Measurements from ENCODE around the gene TMEM156.

TMEM156 gene

DNA sequence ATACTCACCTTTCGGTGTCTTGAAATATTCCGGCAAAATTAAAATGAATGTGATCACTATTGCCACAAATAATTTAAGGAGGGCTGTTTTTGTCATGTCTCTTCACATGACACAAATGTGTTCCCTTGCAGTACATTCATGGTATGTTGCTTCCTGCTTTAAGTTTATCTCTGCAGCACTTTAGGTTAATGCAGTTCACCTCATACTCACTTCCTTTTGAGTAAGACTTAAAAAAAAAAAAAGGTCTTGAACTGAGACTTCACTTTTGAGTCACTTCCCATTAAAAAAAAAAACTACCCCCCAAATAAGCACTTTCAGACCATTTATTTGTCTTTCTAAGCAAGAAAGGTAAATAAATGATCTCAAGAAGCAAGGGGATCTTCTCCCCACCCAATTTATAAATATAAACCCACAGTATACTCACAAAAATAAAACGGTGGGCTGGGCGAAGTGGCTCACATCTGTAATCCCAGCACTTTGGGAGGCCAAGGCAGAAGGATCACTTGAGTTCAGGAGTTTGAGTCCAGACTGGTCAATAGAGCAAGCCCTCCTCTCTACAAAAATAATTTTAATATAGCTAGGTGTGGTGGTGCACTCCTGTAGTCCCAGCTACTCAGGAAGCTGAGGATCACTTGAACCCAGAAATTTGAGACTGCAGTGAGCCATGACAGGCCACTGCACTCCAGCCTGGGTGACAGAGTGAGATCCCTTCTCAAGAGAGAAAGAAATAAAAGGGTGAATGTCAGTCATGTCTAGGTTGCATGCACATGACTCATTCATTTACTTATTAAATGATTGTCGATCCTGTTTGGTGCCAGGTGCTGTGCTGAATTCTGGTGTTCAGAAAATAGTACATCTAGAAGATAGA, at the start of gene TMEM156:
TMEM156 (minus strand) TSS at position 192 of the 868 bp plus-strand sequence; CDS start at position 96, 96 bp downstream.
- H3K36me3 Mint-ChIP-seq (ENCODE audit: low read depth), result peaks cover 14% of the 10 kb centered on the region
- H3K27ac Mint-ChIP-seq, result peak within 1 kb of the TSS; percentile 85
- no peaks in the 10 kb centered on the region for H3K27me3 Mint-ChIP-seq (ENCODE audit: low read depth)
- peak within 1 kb of the TSS; percentile 82 for H3K4me3 Mint-ChIP-seq
- H3K4me1 Mint-ChIP-seq (ENCODE audit: low read depth), result peaks cover 32% of the 10 kb centered on the region
- H3K9me3 Mint-ChIP-seq, result no peaks in the 10 kb centered on the region

GRCh38 chr4:39078829-39079228, 46.6 kb upstream of the TMEM156 start:
- Mint-ChIP-seq H3K4me1 (ENCODE audit: low read depth) (peaks cover 11% of the 10 kb centered on the region), H3K27ac (no peak overlapping the region), H3K9me3 (no peaks in the 10 kb centered on the region), H3K4me3 (no peak overlapping the region), H3K27me3 (ENCODE audit: low read depth) (no peaks in the 10 kb centered on the region), H3K36me3 (ENCODE audit: low read depth) (peaks cover 55% of the 10 kb centered on the region)

GRCh38 chr4:39068907-39069306, 36.7 kb upstream of the TMEM156 start:
- Mint-ChIP-seq H3K4me1 (ENCODE audit: low read depth) (peaks cover 9% of the 10 kb centered on the region), H3K36me3 (ENCODE audit: low read depth) (peaks cover 10% of the 10 kb centered on the region), H3K4me3 (no peak overlapping the region), H3K27me3 (ENCODE audit: low read depth) (no peaks in the 10 kb centered on the region), H3K9me3 (no peaks in the 10 kb centered on the region), H3K27ac (no peak overlapping the region)

DNA sequence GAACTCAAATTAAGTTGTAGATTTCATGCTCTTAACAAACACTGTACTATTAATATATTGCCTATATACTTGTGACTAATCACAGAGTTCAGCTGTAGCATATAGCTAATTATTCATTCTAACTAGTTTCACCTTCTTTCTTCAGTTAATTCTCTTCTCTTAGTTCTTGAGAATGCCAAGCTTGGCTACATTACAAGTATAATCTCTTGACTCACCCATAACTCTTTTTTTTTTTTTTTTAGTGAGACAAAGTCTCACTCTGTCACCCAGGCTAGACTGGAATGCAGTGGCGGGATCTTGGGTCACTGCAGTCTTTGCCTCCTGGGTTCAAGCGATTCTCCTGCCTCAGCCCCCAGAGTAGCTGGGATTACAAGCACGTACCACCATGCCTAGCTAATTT, 35.2 kb upstream of the TMEM156 start:
- peaks cover 12% of the 10 kb centered on the region for H3K36me3 Mint-ChIP-seq (ENCODE audit: low read depth)
- H3K27ac Mint-ChIP-seq, result no peak overlapping the region
- no peaks in the 10 kb centered on the region for H3K27me3 Mint-ChIP-seq (ENCODE audit: low read depth)
- no peak overlapping the region for H3K4me3 Mint-ChIP-seq
- H3K4me1 Mint-ChIP-seq (ENCODE audit: low read depth), result peaks cover 13% of the 10 kb centered on the region
- no peaks in the 10 kb centered on the region for H3K9me3 Mint-ChIP-seq

- Mint-ChIP-seq H3K27me3 (ENCODE audit: low read depth) (no peaks in the 10 kb centered on the region), H3K9me3 (no peaks in the 10 kb centered on the region), H3K36me3 (ENCODE audit: low read depth) (peaks cover 15% of the 10 kb centered on the region), H3K4me1 (ENCODE audit: low read depth) (peaks cover 17% of the 10 kb centered on the region), H3K4me3 (no peak overlapping the region), H3K27ac (no peak overlapping the region)
Measured at GRCh38 chr4:39067031-39067430, 34.8 kb upstream of the TMEM156 start.

DNA sequence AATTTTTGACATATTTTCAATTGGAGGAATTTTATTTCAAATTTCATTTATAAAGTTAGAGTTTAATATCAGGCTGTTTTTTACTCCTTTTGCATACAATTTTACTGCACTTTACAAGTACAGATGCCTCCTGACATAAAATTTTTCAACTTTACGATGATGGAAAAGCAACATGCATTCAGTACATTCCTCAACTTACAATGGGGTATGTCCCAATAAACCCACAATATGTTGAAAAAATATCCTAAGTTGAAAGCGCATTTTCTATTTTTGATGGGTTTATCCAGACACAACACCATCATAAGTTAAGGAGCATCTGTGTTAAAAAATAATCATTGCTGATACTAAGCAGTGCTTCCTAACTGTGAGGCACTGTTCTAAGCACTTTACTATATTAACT, 34.2 kb upstream of the TMEM156 start:
- no peaks in the 10 kb centered on the region for H3K9me3 Mint-ChIP-seq
- peaks cover 18% of the 10 kb centered on the region for H3K4me1 Mint-ChIP-seq (ENCODE audit: low read depth)
- H3K27me3 Mint-ChIP-seq (ENCODE audit: low read depth), result no peaks in the 10 kb centered on the region
- H3K27ac Mint-ChIP-seq, result no peak overlapping the region
- peaks cover 15% of the 10 kb centered on the region for H3K36me3 Mint-ChIP-seq (ENCODE audit: low read depth)
- no peak overlapping the region for H3K4me3 Mint-ChIP-seq

- Mint-ChIP-seq H3K9me3 (no peaks in the 10 kb centered on the region), H3K27ac (no peak overlapping the region), H3K4me1 (ENCODE audit: low read depth) (peaks cover 19% of the 10 kb centered on the region), H3K4me3 (no peak overlapping the region), H3K27me3 (ENCODE audit: low read depth) (no peaks in the 10 kb centered on the region), H3K36me3 (ENCODE audit: low read depth) (peaks cover 10% of the 10 kb centered on the region)
Measured at GRCh38 chr4:39063430-39063829, 31.2 kb upstream of the TMEM156 start.

DNA sequence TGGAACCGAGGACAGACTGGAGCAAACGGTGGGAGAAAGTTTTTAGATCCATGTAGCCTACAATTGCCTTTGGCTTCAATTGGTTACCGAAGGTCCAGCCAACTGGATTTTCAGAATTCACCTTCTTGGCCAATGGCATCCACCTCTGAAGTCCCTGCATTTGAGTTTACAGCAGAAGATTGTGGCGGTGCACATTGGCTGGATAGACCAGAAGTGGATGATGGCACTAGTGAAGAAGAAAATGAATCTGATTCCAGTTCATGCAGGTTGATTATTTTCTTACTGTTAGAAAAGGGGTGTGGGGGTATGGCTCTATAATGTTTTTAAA, 30.5 kb upstream of the TMEM156 start:
- H3K27me3 Mint-ChIP-seq (ENCODE audit: low read depth), result no peaks in the 10 kb centered on the region
- no peak overlapping the region for H3K4me3 Mint-ChIP-seq

GRCh38 chr4:39062094-39062769, 30.0 kb upstream of the TMEM156 start, which contains the start of gene KLHL5:
KLHL5 (plus strand) TSS chr4:39062232; CDS start chr4:39062653, 421 bp downstream.
- H3K4me3 Mint-ChIP-seq, result no peak within 1 kb of the TSS

More for the DNA sequence above, 30.5 kb upstream of the TMEM156 start:
- peaks cover 16% of the 10 kb centered on the region for H3K4me1 Mint-ChIP-seq (ENCODE audit: low read depth)
- H3K27ac Mint-ChIP-seq, result no peak overlapping the region
- no peaks in the 10 kb centered on the region for H3K9me3 Mint-ChIP-seq
- H3K36me3 Mint-ChIP-seq (ENCODE audit: low read depth), result peaks cover 10% of the 10 kb centered on the region

DNA sequence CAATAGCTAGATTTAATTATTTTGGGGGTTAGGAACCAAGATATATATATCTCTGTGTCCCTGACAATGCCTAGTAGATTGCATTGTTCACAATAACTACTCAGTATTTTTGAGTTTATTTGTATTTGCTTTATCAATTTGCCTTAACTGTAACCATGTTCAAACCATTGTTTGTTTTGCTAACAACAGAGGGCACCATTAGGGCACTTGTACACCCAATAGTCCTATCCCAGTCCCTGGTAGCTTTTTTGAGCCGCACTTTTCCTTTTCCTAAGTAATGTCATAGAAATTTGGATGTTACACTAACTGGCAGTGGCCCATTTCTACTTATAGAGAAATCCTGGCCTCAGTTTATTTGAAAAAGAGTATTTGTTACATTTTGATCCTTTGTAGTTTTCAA, 29.2 kb upstream of the TMEM156 start:
- no peak overlapping the region for H3K4me3 Mint-ChIP-seq
- H3K9me3 Mint-ChIP-seq, result no peaks in the 10 kb centered on the region
- no peak overlapping the region for H3K27ac Mint-ChIP-seq
- H3K27me3 Mint-ChIP-seq (ENCODE audit: low read depth), result no peaks in the 10 kb centered on the region
- peaks cover 17% of the 10 kb centered on the region for H3K4me1 Mint-ChIP-seq (ENCODE audit: low read depth)
- H3K36me3 Mint-ChIP-seq (ENCODE audit: low read depth), result peaks cover 8% of the 10 kb centered on the region

More at GRCh38 chr4:39062094-39062769, 30.0 kb upstream of the TMEM156 start, which contains the start of gene KLHL5:
- no peaks in the 10 kb centered on the region for H3K9me3 Mint-ChIP-seq
- H3K27ac Mint-ChIP-seq, result no peak within 1 kb of the TSS
- H3K36me3 Mint-ChIP-seq (ENCODE audit: low read depth), result peaks cover 9% of the 10 kb centered on the region
- H3K4me1 Mint-ChIP-seq (ENCODE audit: low read depth), result peaks cover 15% of the 10 kb centered on the region
- no peaks in the 10 kb centered on the region for H3K27me3 Mint-ChIP-seq (ENCODE audit: low read depth)

DNA sequence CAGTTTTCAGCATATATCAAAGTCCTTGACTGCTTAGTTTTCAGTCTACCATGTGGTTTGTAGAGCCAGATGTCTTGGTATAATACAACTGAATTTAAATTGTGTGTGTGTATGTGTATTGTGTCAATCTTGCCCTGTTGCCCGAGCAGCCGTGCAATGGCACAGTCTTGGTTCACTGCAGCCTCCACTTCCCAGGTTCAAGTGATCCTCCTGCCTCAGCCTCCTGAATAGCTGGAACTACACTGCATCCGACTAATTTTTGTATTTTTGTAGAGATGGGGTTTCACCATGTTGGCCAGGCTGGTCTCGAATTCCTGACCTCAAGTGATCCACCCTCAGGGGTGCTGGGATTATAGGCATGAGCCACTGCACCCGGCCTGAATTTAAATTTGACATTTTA, 23.8 kb upstream of the TMEM156 start:
- no peaks in the 10 kb centered on the region for H3K27me3 Mint-ChIP-seq (ENCODE audit: low read depth)
- H3K9me3 Mint-ChIP-seq, result no peaks in the 10 kb centered on the region
- H3K36me3 Mint-ChIP-seq (ENCODE audit: low read depth), result peaks cover 11% of the 10 kb centered on the region
- H3K27ac Mint-ChIP-seq, result no peak overlapping the region
- H3K4me3 Mint-ChIP-seq, result no peak overlapping the region
- H3K4me1 Mint-ChIP-seq (ENCODE audit: low read depth), result peaks cover 23% of the 10 kb centered on the region

GRCh38 chr4:39054497-39054896, 22.3 kb upstream of the TMEM156 start:
- no peaks in the 10 kb centered on the region for H3K9me3 Mint-ChIP-seq
- H3K4me3 Mint-ChIP-seq, result no peak overlapping the region
- H3K4me1 Mint-ChIP-seq (ENCODE audit: low read depth), result peaks cover 22% of the 10 kb centered on the region
- H3K27ac Mint-ChIP-seq, result no peak overlapping the region
- H3K36me3 Mint-ChIP-seq (ENCODE audit: low read depth), result peaks cover 15% of the 10 kb centered on the region
- H3K27me3 Mint-ChIP-seq (ENCODE audit: low read depth), result no peaks in the 10 kb centered on the region

DNA sequence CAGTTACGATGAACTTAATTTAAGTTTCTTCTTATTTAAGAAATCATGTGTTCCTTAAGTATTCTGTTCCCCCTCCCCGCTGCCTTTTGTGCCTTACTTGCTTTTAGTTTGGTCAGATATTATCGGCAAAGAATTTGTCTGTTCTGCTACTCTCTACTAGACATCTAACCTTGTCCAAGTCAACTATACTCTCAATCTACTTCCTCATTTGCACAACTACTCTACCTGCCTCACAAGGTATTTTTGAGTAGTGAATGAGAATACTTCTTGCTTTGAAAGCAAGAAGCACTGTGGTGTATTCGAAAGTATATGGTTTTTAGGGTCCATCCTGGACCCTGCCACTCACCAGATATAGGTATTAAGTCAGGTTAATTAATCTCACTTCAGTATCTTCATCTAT, 21.8 kb upstream of the TMEM156 start:
- Mint-ChIP-seq H3K36me3 (ENCODE audit: low read depth) (peaks cover 15% of the 10 kb centered on the region), H3K9me3 (no peaks in the 10 kb centered on the region)

GRCh38 chr4:39051492-39051891, 19.3 kb upstream of the TMEM156 start:
- no peaks in the 10 kb centered on the region for H3K9me3 Mint-ChIP-seq
- H3K4me1 Mint-ChIP-seq (ENCODE audit: low read depth), result peaks cover 43% of the 10 kb centered on the region
- H3K36me3 Mint-ChIP-seq (ENCODE audit: low read depth), result peaks cover 15% of the 10 kb centered on the region
- no peaks in the 10 kb centered on the region for H3K27me3 Mint-ChIP-seq (ENCODE audit: low read depth)
- no peak overlapping the region for H3K27ac Mint-ChIP-seq
- no peak overlapping the region for H3K4me3 Mint-ChIP-seq

More for the DNA sequence above, 21.8 kb upstream of the TMEM156 start:
- no peak overlapping the region for H3K27ac Mint-ChIP-seq
- no peaks in the 10 kb centered on the region for H3K27me3 Mint-ChIP-seq (ENCODE audit: low read depth)
- H3K4me1 Mint-ChIP-seq (ENCODE audit: low read depth), result peaks cover 23% of the 10 kb centered on the region
- no peak overlapping the region for H3K4me3 Mint-ChIP-seq

DNA sequence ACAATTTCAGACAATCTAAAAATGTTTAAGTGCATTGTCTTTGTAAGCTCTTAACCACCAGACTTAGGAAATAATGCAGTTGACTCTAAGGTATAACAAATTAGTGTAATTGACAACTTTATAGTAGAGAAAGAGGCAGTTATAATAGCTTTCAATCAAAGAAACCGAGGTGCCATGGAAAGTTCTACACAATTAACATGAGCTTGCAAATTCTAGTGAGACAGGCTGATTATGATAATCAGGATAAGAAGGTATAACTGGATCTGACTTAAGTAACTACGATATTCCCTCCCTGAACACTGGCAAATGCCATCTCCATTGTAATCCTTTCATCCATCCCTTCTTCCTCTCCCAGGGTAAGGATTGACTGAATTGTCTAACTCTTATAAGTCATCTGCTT, 18.4 kb upstream of the TMEM156 start:
- Mint-ChIP-seq H3K36me3 (ENCODE audit: low read depth) (peaks cover 19% of the 10 kb centered on the region), H3K27ac (no peak overlapping the region), H3K27me3 (ENCODE audit: low read depth) (no peaks in the 10 kb centered on the region), H3K9me3 (no peaks in the 10 kb centered on the region), H3K4me3 (no peak overlapping the region), H3K4me1 (ENCODE audit: low read depth) (peaks cover 49% of the 10 kb centered on the region)
